HuH-7.5 (cell line): Measurements from ENCODE around the gene CRB3.
A peak's percentile ranks its signal among the peaks of the same experiment; 100 is the strongest.

Experiments
- DNase-seq: peaks from one replicate; pipeline ENCODE4 v3.0.0; 2011; ENCODE audit warnings: low spot score

The CRB3 gene

DNA sequence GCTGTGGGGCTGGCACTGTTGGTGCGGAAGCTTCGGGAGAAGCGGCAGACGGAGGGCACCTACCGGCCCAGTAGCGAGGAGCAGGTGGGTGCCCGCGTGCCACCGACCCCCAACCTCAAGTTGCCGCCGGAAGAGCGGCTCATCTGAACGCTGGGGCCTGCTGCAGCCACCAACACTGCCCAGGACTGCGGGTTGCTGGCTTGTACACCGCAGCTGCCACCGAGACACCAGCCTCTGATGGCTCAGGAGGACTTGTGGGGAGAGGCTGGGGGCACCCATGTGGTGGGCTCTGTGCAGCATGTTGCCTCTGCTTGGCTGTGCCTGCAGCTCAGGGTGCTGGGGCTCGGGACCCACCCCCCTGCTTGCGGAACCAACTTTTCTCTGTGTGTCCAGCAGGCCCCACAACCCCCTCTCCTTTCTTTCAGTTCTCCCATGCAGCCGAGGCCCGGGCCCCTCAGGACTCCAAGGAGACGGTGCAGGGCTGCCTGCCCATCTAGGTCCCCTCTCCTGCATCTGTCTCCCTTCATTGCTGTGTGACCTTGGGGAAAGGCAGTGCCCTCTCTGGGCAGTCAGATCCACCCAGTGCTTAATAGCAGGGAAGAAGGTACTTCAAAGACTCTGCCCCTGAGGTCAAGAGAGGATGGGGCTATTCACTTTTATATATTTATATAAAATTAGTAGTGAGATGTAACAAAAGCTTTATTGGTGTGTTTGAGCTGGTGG, 2.6 kb downstream of the CRB3 start:
- no peak for DNase-seq

GRCh38 chr19:6467384-6467783, 3.3 kb downstream of the CRB3 start:
- DNase-seq = no peak

DNA sequence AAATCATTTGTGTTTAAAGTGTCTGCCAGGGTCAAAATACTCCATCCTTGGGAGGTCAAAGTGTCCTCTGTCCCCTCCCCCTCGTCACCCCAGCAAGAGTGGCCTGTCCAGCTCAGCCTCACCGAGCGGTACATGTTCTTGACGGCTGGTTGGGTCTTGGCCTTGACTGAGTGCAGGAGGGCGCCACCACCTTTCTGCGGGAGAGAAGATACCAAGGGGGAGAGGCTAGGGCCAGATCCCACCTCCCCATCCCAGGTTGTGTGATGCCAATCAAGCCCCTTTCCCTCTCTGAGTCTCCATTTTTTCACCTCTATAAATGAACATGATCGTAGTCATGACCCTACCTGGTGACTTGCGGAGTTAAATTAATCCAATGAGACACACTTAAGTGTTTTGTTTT, 6.1 kb downstream of the CRB3 start:
- DNase-seq = no peak

DNA sequence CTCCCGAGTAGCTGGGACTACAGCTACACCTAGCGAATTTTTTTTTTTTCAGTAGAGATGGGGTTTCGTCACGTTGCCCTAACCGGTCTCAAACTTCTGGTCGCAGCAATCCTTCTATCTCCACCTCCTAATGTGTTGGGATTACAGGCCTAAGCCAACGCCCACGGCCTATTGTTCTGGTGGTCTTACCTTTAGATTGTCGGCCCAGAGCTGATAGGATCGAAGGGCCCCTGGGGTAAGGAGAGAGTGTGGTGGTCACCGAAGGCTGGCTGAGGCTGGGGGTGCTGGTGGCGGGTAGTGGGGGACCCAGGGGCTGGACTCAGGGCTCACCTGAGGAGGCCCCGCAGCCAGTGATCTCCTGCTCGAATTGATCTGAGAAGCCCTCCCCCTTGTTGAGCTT, 7.0 kb downstream of the CRB3 start:
- DNase-seq = no peak

- no peak for DNase-seq
These were observed 8.6 kb downstream of the CRB3 start for GRCh38 chr19:6472713-6473112.

GRCh38 chr19:6473647-6474046, 9.6 kb downstream of the CRB3 start:
- DNase-seq = no peak

DNA sequence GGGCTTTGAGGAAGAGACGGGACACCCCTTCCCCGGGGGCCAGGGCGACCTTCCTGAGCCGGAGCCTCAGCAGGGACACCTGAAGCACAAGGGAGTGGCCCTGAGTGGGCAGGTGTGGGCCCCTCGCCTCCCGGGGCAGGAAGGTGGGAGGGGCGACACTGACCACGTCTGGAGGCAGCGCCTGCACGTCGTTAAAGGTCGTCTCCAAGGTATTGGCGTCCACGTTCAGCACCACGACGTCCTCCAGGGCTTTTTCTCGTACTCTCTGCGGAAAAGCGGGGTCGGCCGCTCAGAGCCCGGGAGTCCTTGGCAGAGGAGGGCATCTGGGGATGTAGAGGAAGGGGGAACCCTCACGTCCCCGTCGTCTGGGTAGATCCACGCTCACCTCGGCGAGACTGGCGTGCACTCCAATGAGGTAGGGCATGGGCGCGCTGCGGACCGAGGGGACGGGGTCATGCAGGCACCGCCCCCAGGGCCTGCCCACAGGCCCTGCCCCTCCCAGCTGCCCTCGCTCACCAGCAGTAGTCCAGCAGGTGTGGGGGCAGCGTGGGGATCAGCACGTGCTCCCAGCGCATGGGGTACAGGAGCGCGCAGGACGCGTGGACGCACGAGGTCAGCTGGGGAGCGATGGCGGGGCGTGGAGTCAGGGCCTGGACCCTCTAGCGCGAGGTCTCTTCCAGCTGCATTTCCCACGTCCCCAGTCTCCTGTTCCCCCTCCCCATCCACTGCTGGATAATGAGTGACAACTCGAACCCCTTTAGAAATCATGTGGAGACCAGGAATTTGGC, 11.4 kb downstream of the CRB3 start:
- DNase-seq = no peak

GRCh38 chr19:6476155-6476895, 12.3 kb downstream of the CRB3 start:
- peak; percentile 89 for DNase-seq

DNA sequence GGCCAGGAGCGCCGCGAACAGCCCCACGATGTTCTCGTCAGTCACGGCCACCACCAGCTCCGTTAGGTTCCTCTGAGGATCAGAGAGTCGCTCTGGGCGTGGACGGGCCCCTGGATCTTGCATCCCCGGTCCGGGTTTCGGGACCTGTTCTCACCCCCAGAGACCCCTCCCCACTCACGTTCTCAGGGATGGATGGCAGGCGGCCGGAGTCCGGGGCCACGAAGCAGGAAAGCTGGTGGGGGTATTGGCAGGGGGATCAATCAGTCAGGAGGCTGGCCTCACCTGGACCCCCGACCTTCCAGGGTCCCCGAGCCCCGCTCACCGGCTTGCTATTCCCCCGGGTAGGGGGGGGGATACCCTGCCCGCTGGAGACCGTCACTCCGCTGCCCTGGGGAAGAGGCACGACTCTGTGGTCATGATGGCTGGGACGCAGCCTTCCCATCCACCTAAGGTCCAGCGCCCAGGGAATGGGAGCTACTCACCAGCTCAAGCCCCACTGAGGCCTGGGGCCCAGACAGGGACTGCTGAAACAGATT, 12.9 kb downstream of the CRB3 start:
- no peak for DNase-seq

DNA sequence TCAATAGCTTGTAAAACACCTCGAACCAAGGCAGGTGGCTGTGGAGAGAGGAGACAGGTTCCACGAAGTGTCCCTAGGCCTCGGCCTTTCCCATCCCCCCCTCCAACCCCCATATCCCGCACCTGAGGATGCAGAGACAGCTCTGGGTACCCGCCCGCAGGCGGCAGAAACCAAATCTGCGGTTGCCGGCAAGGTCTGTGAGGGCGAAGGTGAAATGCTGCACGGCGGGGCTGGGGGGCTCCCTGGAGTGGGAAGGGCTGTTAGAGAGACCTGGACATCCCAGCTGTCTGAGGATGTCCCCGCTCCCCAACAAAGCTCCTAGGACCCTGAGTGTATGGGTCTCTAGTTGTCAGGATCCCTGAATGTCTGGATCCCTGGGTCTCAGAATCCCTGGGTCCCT, 14.7 kb downstream of the CRB3 start:
- no peak for DNase-seq

- DNase-seq = no peak
These were observed 15.8 kb downstream of the CRB3 start for GRCh38 chr19:6479836-6480398.

DNA sequence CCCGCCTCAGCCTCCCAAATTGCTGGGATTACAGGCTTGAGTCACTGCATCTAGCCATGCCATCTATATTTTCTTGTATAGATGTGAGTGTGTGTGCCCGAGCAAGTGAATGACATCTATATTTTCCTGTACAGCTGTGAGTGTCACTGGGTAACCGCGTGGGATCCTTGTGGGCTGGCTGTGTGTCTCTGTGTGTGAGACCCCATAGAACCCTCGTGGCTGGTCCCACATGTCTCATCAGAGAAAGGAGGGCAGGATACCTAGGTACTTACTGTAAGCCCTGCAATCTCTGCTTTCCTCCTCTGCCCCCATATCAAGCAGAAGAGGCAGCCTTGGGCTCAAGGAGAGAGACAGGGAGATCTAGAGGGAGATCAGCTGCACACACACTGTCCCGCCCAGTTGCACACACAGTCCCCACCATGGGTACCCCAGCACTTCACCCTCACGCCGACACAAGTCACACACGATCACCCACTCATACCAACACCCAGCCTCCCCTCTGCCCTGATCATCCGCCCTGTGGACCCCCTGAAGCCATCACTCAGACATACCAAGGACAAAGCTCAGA, 16.9 kb downstream of the CRB3 start:
- DNase-seq = no peak

GRCh38 chr19:6481541-6482342, 17.7 kb downstream of the CRB3 start, which contains the start of gene DENND1C:
TSS of gene DENND1C (minus strand) at chr19:6481787. CDS start at chr19:6481695, 92 bp downstream.
- DNase-seq = peak; percentile 65

DNA sequence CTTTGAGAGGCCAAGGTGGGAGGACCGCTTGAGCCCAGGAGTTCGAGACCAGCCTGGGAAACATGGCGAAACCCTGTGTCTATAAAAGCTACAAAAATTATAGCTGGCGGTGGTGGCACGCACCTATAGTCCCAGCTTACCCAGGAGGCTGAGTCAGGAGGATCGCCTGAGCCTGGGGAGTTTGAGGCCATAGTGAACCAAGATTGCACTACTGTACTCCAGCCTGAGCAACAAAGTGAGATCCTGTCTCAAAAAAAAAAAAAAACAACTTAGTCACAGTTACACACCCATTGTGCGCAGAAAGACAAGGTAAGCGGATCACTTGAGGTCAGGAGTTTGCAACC, 18.2 kb downstream of the CRB3 start:
- no peak for DNase-seq

GRCh38 chr19:6483235-6483634, 19.2 kb downstream of the CRB3 start:
- no peak for DNase-seq

- no peak for DNase-seq
These were observed 20.2 kb downstream of the CRB3 start for GRCh38 chr19:6484230-6484629.

GRCh38 chr19:6484831-6485230, 20.8 kb downstream of the CRB3 start:
- no peak for DNase-seq

DNA sequence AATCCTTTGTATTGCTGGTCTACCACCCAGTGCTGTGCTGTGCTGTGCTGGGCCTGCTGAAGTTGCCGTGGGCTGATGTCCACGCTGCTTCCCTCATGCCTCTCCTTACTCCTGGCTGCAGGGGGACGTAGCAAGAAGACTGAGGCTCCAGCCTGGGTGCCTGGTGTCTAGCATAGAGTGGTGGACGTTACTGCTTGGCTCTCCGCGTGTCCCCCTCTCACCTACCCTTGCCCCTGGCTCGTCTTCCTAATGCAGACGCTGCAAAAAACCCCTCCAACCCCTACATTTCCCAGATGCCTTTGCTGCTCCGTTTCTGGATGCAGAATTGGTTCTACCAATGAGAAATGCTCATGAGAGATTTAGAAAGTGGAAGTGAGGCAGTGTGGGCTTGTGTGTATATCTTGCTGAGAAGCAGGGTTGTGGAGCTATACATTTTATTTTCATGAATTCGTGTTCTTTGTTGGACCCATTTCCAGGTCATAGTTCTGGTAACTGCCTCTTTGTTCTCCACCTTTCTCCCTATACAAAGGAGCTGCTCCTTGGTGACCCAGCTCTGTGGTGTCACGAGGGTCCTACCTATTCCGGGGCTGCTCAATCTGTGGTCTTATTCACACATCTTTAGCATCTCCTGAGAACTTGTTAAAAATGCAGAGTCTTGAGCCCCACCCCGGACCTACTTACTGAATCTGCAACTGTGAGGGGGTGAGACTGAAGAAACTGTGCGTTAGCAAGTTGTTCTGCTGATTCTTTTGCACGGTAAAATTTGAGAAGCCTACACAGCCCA, 25.4 kb downstream of the CRB3 start:
- DNase-seq = no peak

DNA sequence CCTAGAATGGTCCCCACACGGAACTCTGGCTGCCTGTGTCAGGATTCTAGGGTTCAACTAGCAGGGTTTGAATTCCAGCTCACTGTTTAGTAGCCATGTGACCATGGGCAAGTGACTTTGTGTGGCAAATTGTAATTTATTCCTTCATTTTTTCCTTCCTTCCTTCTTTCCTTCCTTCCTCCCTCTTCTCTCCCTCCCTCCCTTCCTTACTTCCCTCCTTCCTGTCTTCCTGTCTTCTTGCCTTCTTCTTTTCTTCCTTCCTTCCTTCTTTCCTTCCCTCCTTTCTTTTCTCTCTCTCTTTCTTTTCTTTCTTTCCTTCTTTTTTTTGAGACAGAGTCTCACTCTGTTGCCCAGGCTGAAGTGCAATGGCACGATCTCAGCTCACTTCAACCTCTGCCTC, 26.1 kb downstream of the CRB3 start:
- no peak for DNase-seq
